ENCODE measurements around the gene PRKCB.

DNA sequence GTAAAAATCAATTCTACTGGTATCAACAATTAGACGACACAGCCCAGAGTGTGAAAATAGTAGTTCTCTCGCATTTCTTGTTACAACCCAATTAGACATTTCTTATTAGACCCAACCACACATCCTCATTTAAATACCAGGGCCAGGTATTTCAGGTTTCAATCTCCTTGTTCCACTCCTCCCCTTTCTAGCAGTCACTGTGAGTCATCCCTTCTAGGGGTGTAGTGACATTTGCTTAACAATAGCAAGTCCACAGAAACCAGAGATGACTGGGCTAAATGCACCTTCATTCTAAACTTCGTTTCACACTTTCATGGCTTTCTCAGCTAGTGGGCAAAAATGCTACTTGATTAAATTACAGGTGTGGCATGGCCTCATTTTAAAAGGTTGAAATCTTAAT is 303.5 kb downstream of the PRKCB start:
- TF ChIP-seq, protein P1, sequence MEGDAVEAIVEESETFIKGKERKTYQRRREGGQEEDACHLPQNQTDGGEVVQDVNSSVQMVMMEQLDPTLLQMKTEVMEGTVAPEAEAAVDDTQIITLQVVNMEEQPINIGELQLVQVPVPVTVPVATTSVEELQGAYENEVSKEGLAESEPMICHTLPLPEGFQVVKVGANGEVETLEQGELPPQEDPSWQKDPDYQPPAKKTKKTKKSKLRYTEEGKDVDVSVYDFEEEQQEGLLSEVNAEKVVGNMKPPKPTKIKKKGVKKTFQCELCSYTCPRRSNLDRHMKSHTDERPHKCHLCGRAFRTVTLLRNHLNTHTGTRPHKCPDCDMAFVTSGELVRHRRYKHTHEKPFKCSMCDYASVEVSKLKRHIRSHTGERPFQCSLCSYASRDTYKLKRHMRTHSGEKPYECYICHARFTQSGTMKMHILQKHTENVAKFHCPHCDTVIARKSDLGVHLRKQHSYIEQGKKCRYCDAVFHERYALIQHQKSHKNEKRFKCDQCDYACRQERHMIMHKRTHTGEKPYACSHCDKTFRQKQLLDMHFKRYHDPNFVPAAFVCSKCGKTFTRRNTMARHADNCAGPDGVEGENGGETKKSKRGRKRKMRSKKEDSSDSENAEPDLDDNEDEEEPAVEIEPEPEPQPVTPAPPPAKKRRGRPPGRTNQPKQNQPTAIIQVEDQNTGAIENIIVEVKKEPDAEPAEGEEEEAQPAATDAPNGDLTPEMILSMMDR (IDR thresholded peaks at IDR 0.05): no peak
- TF ChIP-seq POLR2AphosphoS5 (IDR thresholded peaks at IDR 0.05) (no peak), POLR2A (IDR thresholded peaks at IDR 0.05) (no peak)
